Medulla oblongata (tissue), 1 donor: ENCODE measurements around the gene UNC79.

Experiments used
- DNase-seq: peaks from one replicate; pipeline ENCODE4 v3.0.0-alpha.2; 2015; ENCODE audit errors: extremely low spot score

UNC79 gene

GRCh38 chr14:93548102-93548843 lies 117.5 kb downstream of the UNC79 start:
- no peak for DNase-seq

DNA sequence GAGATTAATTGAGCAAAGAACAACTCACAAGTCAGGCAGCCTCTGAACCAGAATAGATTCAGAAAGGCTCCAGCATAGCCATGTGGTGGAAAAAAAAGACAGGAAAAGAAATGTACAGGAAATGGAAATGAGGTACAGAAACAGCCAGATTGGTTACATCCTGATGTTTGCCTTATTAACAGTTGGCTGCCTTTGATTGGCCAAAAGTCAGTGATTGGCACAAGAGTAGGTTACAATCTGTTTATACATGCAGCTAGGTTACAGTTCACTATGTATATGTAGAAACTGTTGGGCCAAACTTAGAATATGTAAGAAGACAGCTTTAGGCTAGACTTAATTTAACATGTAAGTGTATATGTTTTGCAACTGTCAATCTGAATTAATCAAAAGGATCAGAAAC lies 118.9 kb downstream of the UNC79 start:
- no peak for DNase-seq

DNA sequence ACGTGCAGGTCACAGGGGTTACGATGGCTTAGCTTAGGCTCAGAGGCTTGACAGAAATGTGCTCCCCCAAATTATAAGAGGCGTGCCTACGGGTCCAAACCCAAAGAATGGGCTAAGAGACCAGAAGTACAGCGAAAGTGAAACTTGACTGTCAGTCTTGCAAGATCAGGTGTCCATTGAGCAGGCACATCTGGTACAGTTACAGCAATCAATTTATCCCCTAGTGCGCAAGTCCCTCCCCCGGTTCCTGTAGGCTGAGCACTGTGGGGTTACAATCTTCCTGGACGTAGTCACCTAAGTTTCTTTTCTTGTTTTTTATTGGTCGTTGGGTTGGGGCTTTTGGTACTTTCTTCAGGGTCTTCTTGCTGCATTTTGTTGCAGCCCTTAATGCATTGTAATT lies 134.2 kb downstream of the UNC79 start:
- no peak for DNase-seq

- DNase-seq, result no peak
These were observed 135.4 kb downstream of the UNC79 start for GRCh38 chr14:93566065-93566693.

- DNase-seq, result no peak
These were observed 140.5 kb downstream of the UNC79 start for GRCh38 chr14:93571275-93571674.

- no peak for DNase-seq
These were observed 148.4 kb downstream of the UNC79 start for GRCh38 chr14:93579178-93579577.

DNA sequence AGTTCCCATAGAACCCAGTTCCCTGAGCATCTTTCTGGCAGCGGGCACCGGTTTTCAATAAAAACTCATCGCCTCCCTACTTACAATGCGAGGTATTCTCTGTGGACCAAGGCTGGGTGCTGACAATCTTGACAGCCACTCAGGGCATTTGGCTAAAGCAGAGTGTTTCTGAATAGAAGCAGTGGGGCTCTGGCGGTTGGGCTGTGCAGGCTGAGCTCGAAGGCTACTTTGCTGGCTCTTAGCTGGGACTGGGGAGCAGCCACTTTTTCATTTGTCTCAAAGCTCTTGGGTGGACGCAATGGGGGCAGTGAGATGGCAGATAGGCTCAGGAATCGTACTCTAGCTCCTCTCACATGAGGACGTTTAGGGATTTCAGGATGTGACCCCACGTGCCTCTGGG lies 151.8 kb downstream of the UNC79 start:
- DNase-seq, result no peak

GRCh38 chr14:93587330-93587729 lies 156.6 kb downstream of the UNC79 start:
- DNase-seq, result no peak

GRCh38 chr14:93591506-93591905 lies 160.8 kb downstream of the UNC79 start:
- no peak for DNase-seq

DNA sequence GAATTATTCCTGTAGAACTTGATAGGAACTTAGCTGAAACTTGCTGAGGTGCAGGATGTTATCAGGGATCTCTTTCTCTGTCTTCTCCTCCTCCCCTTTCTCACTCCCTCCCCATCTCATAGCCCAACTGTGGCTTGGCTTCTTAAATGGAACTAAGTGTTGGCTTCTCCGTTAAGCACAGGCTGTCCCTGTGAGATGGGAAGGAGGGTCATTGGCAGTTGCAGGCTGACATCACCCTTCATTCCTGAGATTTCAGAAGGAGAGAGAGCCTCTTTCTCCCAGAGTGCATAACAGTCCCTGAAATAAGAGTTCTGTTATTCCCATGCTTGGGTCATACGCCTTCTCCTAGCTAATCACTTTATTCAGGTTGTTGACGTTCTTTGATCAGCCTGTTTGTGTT lies 162.0 kb downstream of the UNC79 start:
- DNase-seq, result no peak

DNA sequence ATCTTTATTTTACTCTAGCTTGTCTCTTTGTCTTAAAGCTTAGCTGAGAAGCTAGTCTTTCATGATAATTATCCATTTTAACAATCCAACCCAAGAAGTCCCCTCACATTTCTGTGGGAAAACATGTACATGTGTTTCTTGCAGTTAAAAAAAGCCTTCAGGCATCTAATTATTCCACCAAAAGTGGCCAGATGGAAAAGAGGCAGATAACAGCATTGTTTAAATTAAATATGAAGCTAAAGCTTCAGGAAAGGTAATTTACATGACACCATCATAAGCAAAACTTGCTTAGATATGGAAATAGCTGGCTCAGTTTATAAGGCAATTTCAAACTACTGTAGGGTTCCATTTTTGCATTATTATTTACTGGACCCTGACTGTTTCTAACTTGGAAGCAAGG lies 175.4 kb downstream of the UNC79 start:
- no peak for DNase-seq

DNA sequence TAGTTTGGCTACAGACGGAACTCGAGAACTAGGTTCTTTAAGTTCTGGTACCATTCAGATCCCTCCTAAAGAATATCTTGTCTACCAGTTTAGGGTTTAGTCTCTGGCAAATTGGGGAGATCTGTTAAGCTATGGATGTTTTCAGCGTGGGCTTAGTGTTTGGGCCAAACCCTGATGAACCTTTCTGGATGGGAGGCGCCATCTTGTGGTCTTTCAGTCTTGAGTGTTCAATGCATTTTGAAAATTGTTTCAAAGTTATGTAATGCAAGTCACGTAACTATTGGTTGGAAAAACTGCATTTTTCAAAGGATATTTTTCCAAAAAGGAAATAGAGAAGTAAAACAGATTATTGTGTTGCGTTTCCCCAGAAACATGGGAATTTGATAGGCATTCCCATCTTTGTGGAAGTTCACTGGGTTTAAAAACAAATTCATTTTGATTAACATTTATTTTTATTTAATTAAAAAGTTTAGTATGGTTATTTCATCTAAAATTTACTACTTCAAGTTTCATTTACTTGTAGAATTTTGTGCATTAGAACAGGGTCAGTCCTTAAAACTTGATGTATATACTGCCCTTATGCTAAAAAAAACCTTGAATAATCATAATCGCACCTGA lies 188.5 kb downstream of the UNC79 start:
- peak; percentile 71 for DNase-seq

DNA sequence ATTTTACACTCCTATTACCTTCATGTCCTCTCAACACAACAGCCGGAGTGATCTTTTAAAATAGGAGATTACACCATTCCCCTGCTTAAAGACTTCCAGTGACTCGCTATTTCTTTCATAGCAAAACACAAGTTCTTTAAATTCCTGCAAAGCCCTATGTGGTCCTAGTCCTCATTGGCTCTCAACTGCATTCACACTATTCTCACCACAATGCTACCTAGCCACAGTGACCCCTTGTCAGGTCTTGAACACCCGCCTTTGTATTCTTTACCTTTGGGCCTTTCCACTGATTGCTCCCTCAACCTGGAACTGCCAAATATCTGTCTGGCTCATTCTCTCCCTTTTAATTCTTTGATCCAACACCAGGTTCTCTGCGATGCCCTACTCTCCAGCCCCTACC lies 197.3 kb downstream of the UNC79 start:
- no peak for DNase-seq

DNA sequence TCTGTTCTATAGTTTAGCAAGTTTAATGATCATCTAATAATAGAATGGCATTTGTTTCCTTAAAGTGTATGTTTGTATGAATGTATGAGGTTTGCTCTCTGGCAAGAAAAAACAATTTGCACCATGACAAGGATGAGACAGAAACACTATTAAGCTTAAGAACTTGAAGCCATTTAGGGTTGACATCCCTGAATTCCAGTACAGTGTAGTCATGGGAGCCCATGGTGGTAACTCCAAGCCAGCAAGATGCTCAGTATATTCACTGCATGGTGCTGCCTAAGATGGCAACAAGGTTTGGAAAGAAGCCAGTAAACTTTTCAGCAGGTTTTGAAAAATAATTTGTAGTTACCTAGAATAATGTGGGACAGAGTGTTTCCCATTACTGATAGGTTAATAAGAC lies 198.9 kb downstream of the UNC79 start:
- no peak for DNase-seq

GRCh38 chr14:93638790-93639189 lies 208.1 kb downstream of the UNC79 start:
- no peak for DNase-seq

GRCh38 chr14:93643127-93643526 lies 212.4 kb downstream of the UNC79 start:
- no peak for DNase-seq

DNA sequence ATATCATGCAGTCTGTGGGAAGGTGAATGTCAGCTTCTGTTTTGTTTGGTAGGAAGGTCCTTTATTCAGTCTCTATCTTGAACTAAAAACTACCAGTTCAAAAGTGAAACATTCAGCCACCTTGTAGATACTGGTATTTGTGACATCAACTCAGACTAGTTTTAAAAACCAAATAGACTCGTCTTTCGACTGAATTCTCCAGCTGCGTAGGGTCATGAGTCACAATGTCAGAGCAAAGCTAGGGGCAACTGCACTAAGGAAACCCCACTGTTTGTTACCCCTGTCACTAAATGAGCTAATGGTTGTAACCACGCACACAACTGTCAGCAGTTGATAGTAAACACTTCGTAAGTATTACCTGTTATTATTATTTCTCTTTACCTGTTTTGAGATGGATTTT lies 212.9 kb downstream of the UNC79 start:
- DNase-seq, result no peak

- DNase-seq, result peak; percentile 19
These were observed 214.5 kb downstream of the UNC79 start for GRCh38 chr14:93645200-93645599.

- no peak for DNase-seq
These were observed 217.9 kb downstream of the UNC79 start for GRCh38 chr14:93648440-93649168.

- DNase-seq, result no peak
These were observed 223.9 kb downstream of the UNC79 start for GRCh38 chr14:93654599-93654998.

DNA sequence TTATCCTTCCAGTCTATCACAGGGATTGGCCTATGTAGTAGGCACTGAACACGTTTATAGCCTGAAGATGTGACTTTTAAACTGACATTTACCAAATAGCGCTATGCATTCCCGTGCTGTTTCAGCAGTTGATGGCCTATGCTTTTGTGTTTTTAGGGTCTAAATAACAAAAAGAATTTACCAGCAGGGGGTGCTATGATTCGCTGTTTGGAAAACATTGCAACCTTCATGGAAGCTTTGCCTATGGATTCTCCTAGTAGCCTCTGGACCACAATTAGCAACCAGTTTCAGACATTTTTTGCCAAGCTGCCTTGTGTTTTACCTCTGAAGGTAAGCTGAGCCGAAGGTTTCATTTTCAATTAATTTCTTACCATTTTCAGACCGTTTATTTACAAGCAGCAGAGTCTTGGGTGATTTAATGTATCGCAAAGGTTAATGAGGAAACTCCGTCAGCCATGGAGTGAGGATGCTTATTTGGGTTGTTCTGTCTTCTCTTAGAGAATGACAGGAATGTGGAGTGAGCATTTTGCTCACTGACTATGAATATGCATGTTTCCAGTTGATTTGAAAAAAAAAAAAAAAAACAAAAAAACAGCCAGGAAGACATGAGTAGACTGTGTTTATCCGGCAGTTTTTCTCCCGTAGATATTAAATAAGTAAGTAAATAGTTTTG lies 224.5 kb downstream of the UNC79 start:
- DNase-seq, result peak; percentile 93

DNA sequence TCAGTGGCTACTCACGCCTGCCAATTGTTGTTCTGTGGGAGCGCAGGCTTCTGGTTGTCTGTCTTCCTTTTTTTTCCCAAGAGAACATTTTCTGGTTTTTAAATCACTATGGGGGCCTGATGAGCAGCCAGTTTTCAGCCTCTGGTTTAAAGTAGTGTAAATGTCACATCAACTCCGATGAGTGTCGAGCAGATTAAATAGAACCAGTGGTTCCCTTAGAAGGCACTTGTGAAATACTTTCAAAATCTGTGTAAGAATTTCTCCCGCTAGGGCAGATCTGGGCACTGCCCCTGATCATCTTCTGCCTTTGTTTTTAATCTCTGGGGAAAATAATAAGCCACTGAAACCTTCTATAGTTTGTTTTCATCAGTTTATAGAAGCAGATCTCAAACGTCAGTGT lies 227.1 kb downstream of the UNC79 start:
- peak; percentile 41 for DNase-seq
